KMS-11 (cell line): ENCODE data around the gene CTSF.
A peak's percentile ranks its signal among the peaks of the same experiment; 100 is the strongest.

Experiments used
- H2AFZ ChIP-seq: fragments of 200-600 bp; sonication (generic); 2 replicates; pipeline ENCODE4 v1.6.1; 2016; ENCODE audit warnings: antibody characterized with exemption, mixed run types, low read depth
- H3K27ac ChIP-seq: fragments of 200-600 bp; sonication (generic); 2 replicates; pipeline ENCODE4 v1.6.1; 2016; ENCODE audit warnings: mild to moderate bottlenecking, mixed run types
- H3K27me3 ChIP-seq: fragments of 200-600 bp; sonication (generic); 2 replicates; pipeline ENCODE4 v1.6.1; 2017; ENCODE audit warnings: mild to moderate bottlenecking, low read depth, mixed run types, moderate library complexity; ENCODE audit not compliant: insufficient read depth
- H3K36me3 ChIP-seq: fragments of 200-600 bp; sonication (generic); 2 replicates; pipeline ENCODE4 v1.6.1; 2017; ENCODE audit warnings: mild to moderate bottlenecking, mixed run types; ENCODE audit not compliant: insufficient read depth
- H3K4me1 ChIP-seq: fragments of 200-600 bp; sonication (generic); 2 replicates; pipeline ENCODE4 v1.6.1; 2016; ENCODE audit warnings: mild to moderate bottlenecking, low read depth, mixed run types; ENCODE audit not compliant: poor library complexity, severe bottlenecking
- H3K4me2 ChIP-seq: fragments of 200-600 bp; sonication (generic); 2 replicates; pipeline ENCODE4 v1.7.0; 2016; ENCODE audit warnings: mild to moderate bottlenecking, mixed run types
- H3K4me3 ChIP-seq: fragments of 200-600 bp; sonication (generic); IDR thresholded peaks from 2 replicates; pipeline ENCODE4 v1.6.1; 2017; ENCODE audit warnings: low read depth, low read length, mixed read lengths; ENCODE audit not compliant: insufficient read depth
- H3K79me2 ChIP-seq: fragments of 200-600 bp; sonication (generic); 2 replicates; pipeline ENCODE4 v1.6.1; 2016; ENCODE audit warnings: low read depth, mixed run types; ENCODE audit not compliant: insufficient read depth
- H3K9ac ChIP-seq: fragments of 200-600 bp; sonication (generic); 2 replicates; pipeline ENCODE4 v1.6.1; 2016; ENCODE audit warnings: mild to moderate bottlenecking, mixed run types
- H4K20me1 ChIP-seq: fragments of 200-600 bp; sonication (generic); 2 replicates; pipeline ENCODE4 v1.6.1; 2016; ENCODE audit warnings: mild to moderate bottlenecking, mixed run types; ENCODE audit not compliant: insufficient read depth
- TF ChIP-seq, protein P1 (sequence below): fragments of 200-600 bp; sonication (generic); conservative IDR thresholded peaks from 2 replicates; pipeline ENCODE4 v1.6.1; 2017; ENCODE audit warnings: low read depth, mild to moderate bottlenecking, antibody characterized with exemption, low read length, moderate library complexity, mixed read lengths

The CTSF gene

DNA sequence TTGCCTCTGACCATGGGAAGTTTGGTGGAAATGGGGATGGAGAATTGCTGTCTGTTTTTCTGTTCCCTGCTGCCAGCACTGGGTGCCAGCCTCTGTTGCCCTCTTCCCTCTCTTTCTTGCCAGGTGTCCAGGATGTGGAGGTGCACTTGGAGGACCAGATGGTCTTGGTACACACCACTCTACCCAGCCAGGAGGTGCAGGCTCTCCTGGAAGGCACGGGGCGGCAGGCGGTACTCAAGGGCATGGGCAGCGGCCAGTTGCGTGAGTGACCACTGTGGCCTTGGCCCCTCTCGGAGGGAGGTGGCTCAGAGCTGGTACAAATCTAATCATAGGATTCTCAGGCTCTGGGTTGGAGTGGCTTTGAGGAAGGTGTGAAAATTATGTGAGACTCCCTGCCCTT, 30.6 kb upstream of the CTSF start:
- H3K9ac ChIP-seq: no peak overlapping the region
- H3K36me3 ChIP-seq: no peaks in the 10 kb centered on the region
- H3K79me2 ChIP-seq: no peaks in the 10 kb centered on the region; the same call in 1 of the 2 replicates
- H3K27ac ChIP-seq: no peak overlapping the region
- no peaks in the 10 kb centered on the region for H3K4me1 ChIP-seq
- no peak overlapping the region for H3K4me2 ChIP-seq
- H4K20me1 ChIP-seq: no peaks in the 10 kb centered on the region
- TF ChIP-seq, protein P1, sequence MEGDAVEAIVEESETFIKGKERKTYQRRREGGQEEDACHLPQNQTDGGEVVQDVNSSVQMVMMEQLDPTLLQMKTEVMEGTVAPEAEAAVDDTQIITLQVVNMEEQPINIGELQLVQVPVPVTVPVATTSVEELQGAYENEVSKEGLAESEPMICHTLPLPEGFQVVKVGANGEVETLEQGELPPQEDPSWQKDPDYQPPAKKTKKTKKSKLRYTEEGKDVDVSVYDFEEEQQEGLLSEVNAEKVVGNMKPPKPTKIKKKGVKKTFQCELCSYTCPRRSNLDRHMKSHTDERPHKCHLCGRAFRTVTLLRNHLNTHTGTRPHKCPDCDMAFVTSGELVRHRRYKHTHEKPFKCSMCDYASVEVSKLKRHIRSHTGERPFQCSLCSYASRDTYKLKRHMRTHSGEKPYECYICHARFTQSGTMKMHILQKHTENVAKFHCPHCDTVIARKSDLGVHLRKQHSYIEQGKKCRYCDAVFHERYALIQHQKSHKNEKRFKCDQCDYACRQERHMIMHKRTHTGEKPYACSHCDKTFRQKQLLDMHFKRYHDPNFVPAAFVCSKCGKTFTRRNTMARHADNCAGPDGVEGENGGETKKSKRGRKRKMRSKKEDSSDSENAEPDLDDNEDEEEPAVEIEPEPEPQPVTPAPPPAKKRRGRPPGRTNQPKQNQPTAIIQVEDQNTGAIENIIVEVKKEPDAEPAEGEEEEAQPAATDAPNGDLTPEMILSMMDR: no peak
- no peak overlapping the region for H2AFZ ChIP-seq
- H3K27me3 ChIP-seq: no peaks in the 10 kb centered on the region
- no peak overlapping the region for H3K4me3 ChIP-seq

DNA sequence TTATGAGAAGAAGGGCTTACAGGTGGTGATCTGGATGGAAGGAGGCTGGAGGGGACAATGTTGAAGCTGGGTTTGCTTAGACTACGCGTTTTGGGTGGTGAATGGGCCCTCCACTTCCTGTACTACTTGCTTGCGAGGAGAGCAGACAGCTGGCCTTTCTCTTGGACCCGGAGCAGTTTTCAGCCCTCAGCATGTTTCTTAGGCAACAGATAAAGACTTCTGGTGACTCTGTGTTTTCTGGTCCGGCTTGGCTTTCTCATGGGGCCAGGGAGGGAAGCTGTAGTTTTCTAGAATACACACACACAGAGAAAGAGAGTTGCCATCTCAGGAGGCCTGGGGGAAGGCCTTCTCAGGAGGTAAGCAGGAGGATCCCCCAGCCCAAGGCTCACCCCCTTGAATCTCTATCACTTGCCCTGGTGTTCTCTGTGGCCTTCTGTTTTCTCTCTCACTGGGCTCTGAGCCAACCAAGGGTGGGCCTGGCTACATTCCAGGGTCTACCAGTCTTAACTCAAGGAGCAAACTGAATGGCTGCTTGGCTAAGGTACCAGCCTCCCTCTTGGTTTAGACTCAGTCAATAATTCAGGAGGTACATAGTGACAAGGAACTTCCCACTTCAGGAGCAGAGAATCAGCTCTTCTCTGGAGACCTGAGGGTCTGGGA, 27.0 kb upstream of the CTSF start:
- Histone ChIP-seq H3K36me3 (no peaks in the 10 kb centered on the region), H3K4me1 (peaks cover 5% of the 10 kb centered on the region), H3K27me3 (no peaks in the 10 kb centered on the region; the same call in 1 of the 2 replicates), H3K4me2 (no peak overlapping the region), H3K79me2 (peaks cover 8% of the 10 kb centered on the region; the same call in 1 of the 2 replicates), H3K9ac (no peak overlapping the region), H2AFZ (no peak overlapping the region), H3K4me3 (no peak overlapping the region), H4K20me1 (no peaks in the 10 kb centered on the region), H3K27ac (no peak overlapping the region)
- TF ChIP-seq, protein P1: no peak

DNA sequence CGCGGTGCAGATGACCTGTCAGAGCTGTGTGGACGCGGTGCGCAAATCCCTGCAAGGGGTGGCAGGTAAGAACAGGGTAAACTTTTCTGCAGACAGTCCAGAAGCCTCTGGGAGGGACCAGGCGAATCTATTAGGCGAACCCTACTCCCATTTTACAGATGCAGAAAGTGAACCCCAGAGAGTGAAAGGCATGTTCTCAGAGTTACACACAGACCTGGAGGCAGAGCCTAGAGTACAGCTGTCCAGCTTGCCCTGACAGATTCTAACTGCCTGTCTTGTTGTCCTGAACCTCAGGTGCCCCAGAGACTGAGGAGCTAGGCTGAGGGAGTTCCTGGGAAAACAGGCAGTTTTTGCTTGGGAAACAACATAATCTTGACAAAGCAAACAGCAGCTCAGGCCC, 25.2 kb upstream of the CTSF start:
- Histone ChIP-seq H3K36me3 (no peaks in the 10 kb centered on the region), H2AFZ (peak overlapping the region; percentile 90; the same call in 1 of the 2 replicates), H3K79me2 (peaks cover 8% of the 10 kb centered on the region; the same call in 1 of the 2 replicates), H4K20me1 (no peaks in the 10 kb centered on the region), H3K9ac (peak overlapping the region; percentile 59; the same call in 1 of the 2 replicates), H3K27ac (no peak overlapping the region), H3K4me3 (peak overlapping the region; percentile 55), H3K27me3 (no peaks in the 10 kb centered on the region; the same call in 1 of the 2 replicates), H3K4me2 (peak overlapping the region; percentile 79), H3K4me1 (peaks cover 5% of the 10 kb centered on the region)
- TF ChIP-seq, protein P1: no peak

DNA sequence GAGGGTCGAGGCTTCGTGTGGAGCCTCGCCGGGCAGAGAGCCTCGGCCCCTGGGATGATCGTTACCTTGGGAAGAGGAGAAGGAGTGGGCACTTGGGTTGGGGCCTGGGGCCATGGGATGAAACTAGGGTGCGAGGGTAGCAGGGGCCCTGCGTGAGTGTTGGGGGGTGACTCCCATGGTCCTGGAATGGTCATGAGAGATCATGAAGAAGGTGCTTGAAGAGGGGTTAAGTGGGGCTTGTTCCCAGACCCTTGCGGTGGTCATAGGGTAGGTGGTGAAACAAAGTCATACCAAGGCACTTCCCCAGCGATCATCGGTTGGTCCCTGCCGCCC, 24.9 kb upstream of the CTSF start:
- Histone ChIP-seq H3K4me3 (peak overlapping the region; percentile 55), H3K36me3 (no peaks in the 10 kb centered on the region), H3K4me1 (peaks cover 5% of the 10 kb centered on the region), H3K79me2 (peaks cover 8% of the 10 kb centered on the region; the same call in 1 of the 2 replicates), H3K9ac (peak overlapping the region; percentile 59; the same call in 1 of the 2 replicates), H3K4me2 (peak overlapping the region; percentile 79), H3K27ac (0 out of 2 replicates have a peak overlapping the region, but pooled peaks have one; percentile 23), H3K27me3 (no peaks in the 10 kb centered on the region; the same call in 1 of the 2 replicates), H4K20me1 (no peaks in the 10 kb centered on the region), H2AFZ (peak overlapping the region; percentile 90)
- TF ChIP-seq, protein P1: no peak
